GM19372 (cell line): Measurements from ENCODE around the gene CTDSPL.

Experiments used
- ATAC-seq: cut with Tn5 transposase; IDR thresholded peaks from one replicate; pipeline ENCODE4 v1.9.1; 2021; ENCODE audit warnings: mild to moderate bottlenecking, low read depth, moderate library complexity; ENCODE audit not compliant: unreplicated experiment

Gene CTDSPL

DNA sequence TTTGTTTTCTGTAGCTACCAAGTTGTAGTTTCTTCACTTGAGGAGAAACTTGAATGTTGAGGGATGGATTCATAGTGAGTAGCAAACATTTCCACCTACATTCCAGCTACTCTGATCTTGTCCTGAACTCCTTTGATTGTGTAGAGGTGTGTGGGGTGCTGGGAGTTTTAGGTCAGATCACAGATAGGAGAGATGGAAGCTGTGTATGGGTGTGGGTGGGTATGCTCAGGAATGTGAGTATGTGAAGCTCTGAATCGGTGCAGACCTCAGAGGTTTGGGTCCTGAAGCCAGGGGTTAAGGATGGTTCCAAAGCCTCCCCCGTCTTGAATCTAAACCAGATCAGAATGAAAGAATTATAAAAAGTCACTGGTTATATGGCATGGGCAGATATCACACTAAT lies 76.3 kb downstream of the CTDSPL start:
- no peak for ATAC-seq

DNA sequence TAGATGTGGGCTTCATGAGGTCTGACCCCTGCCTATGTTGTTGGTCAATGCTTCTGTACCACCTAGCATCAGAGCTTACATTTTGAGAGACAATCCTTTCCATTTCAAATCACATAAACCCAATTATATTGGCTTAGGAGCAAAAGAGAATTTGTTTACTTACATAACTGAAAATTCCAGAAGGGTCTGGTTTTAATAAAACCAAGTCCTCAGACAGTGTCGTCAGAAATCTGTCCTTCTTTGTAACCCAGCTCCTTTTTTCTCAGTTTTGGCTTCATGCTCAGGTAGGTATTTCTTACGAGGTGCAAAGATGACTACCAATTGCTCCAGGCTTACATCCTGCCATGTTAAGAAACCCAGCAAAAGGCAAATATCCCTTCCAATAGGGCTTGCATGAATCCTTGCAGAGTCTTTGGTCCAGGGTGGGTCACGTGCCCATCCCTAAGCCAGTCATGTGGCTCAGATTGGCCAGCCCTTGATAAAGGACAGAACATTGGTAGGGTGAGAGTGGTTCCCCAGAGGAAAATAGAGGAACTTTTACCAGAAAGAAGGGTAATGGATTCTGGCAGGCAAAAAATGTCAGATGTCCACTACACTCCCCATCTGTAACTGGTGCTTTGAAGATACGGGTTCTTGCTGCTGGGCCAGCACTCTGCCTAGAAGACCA lies 78.7 kb downstream of the CTDSPL start:
- no peak for ATAC-seq

DNA sequence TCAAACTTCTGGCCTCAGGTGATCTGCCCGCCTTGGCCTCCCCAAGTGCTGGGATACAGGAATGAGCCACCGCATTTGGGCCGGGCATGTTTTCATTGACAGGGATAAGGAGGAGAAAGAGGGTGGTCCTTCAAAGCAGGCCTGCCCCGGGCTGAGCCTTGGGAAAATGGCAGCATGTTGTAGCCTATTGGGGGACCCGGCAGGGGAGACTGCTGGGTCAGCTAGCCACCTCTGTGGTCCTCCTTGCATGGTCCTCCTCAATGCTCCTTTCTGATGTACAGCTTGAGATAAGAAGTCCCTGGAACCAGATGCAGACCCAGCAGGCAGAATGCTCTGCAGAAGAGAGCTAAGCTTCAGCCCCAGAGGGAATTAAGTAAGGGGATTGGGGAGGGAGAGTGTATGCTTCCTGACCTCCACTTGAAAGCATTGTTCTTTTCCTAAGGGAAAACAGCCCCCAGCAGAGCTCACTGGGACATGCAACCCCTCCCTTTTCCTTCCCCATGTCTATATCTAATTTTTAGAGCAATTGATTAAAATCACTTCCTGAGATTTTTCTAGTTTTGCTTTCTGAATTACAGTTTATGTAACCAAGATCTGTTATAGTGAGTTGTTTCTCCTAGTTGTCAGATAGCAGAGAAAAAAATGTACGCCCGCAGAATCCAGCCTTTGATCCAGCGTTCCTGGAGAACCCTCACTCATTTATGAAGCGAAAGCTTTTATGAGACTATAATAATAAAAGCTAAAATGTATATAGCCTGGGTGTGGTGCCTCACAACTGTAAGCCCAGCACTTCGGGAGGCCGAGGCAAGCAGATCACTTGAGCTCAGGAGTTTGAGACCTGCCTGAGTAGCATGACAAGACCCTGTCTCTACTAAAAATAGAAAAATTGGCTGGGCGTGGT lies 80.2 kb downstream of the CTDSPL start:
- ATAC-seq: no peak

DNA sequence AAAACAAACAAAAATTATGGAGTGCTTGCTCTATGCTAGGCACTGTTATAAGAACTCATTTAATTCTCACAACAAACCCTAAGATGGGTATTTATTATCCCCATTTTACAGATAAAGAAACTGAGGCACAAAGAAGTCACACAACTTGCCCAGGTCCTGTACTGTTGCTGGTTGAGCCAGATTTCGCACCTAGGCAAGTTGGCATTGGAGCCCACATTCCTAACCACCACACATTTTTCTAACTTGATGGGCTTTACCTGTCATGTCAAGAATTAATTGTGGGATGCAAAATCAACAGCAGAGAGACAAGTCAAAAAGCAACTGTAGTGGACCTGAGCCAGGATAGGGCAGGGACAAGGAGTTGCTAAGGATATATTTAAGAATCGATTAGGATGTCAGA lies 81.0 kb downstream of the CTDSPL start:
- no peak for ATAC-seq

DNA sequence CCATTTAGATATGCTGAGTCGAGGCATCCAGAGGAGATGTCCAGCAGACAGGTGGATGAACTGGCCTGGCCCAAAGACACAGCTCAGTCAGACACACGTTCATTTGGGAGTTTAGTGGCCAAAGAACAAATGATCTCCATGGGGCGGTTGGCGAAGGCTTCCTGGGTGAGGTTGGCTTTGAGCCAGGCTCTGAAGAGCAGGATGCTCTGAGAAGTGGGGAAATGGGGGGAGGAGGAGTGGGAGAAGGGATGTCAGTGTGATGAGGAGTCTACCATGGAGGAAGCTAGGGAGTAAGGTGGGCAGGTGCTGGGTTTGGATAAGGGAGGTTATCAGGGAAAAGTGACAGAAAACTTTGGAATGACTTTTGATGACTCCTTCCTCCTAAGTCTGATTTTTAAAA lies 81.4 kb downstream of the CTDSPL start:
- ATAC-seq: no peak

DNA sequence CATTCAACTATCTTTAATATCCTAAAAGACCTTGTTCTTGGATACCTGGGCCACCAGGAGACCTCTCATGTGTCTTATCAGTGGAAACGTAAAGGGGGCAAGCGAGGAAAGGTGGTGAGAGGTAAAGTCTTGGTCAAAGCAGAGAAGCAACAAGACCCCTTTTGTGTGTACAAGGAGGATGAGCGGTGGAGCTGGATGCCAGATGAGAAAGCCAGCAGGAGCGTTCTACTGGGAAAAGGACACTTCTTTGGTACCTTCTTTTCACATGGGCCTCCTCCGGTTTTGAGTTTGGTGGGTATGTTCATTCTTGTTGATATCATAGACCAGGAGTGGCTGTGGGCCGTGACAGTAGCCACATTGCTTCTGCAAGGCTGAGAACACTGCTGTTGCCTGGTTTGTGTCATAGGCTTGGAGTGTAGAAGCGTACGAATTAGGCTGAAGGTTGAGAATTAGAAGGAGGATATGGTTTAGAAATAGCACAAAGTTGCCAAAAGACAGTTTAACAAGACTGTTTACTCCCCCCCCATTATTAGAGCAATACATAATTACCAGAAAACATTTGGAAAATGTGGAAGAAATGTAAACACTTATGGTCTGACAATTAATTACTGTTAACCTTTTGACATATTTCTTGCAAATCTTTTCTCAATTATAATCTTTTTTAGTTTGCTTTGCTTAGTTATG lies 82.1 kb downstream of the CTDSPL start:
- ATAC-seq: no peak

DNA sequence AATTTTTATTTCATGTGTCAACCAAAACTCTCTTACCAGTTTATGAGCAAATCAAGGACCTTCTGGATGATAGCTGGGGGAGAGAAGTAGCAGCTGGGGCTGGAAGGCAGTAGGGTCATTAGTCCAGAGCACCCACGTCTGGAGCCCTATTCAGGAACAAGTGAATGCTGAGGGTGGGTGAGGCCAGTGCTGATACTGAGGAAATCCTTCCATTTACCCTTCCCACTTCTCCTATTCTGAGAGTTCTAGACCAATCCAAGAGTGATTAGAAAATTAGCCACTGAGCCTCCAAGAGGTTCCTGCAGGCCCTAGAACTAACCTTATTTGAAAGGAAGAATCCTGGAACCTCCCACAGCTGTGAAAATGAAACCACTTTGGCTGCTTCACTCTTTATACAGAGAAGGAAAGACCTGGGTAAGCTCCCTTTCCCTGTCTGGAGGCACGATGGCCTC lies 82.7 kb downstream of the CTDSPL start:
- no peak for ATAC-seq

DNA sequence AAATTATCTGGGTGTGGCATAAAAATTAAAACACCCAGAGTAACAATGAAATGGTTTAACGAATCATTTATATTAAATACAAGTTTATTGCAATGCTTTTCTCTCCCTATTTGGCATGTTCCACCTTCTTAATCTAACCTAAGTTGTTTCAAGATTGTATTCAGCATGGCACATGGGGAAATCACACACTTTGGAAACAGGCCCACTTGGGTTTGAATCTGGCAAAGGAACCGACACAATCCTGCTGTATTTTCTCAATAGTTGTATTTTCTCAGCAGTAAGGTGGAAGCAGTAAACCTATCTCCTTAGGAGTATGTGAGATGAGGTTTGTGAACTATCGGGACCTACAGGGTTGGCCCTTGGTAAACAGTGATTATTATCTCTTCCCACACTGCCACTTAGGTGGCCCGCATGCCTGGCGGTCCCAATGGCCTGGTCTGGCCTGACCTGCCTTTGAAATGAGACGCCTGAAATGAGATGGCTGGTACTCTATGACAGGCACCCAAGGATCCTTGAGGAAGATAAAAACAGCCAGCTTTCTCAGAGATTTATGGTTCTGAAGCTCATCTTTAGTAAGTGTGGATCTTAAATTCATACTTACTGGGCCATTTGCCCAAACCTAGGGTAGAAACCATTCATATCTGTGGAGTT lies 83.6 kb downstream of the CTDSPL start:
- ATAC-seq: no peak

DNA sequence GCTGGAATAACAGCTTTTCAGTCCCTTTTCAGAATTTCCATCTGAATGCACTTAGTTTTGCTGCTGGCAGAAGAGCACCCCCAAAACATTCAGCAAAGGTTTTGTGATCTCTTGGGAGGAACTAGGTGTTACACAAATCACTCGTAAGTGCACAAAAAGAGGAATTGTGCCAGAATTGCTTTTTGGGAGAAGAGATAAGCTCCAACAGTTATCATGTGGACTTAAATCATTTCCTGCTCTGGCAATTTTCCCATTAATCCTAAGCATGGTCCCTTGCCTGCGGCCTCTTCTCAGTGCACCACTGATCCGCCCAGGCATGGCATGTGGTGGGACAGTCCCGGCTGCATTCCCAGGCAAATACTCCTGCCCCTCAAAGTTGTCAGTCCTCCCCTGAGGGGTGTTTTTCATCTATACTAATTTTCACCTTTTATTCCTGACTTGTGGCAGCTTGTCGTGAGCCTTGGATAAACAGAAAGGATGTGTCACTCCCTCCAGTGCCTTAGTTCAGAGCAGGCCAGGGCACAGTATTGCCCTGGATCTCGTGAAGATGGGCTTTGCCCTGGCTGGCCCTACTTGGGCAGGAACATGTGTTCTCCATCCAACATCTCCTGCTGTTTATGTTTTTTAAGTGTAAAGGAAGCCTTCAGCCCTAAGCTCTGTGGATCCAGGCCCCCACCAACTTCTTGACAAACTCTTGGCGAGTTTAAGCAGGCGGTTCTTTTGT lies 84.3 kb downstream of the CTDSPL start:
- ATAC-seq: no peak

DNA sequence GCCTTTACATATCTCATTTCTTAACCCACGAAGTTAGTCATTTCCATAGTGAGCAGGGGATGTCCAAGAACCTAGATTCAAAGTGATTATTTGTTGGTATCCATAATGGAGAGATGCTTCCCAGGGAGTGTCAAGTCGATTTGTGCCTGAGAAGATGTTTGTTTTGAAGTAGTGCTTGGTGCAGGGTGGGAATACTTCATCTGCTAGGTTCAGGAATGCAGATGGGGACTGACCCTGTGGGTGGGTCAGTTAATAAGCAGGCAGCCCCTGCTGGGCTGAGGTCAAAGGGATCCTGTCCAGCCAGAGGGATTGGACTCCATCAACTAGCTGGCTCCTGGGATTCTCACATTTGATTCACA lies 84.8 kb downstream of the CTDSPL start:
- no peak for ATAC-seq

DNA sequence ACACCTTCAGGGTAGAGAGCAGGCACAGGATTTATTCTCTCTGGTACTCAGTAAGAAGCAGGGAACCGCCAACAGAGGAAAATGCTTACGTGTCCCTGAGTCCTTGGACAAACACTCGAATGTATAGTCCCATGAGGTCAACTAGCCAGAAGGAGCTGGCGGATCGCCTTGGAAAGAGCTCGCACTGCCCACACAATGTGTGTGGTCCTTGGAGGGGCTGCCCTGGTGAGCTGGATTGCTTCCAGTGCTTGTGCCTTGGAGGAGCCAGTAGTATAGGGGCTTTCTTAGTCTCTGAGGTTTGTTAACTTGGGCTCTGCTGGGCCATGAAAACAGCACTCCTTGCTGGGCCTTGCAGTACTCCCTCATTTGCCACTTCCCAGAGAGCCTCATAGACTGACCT lies 88.2 kb downstream of the CTDSPL start:
- no peak for ATAC-seq

DNA sequence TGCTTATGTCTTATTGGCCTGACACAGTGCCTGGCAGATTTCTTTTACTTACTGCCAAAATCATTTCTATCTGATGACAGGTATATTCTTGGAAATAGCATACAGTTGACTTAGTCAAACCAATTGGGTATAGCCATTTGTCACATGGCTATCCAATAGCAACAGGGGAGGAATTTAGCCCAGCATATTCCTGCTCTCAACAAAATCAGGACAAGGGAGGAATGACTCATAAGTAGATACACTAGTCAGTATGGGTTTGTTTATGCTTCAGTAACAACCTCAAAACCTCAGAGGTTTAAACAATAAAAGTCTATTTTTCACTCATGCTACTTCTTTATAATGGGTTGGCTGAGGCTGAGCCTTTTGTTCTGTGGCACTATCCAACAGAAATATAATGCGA lies 90.9 kb downstream of the CTDSPL start:
- ATAC-seq: no peak

DNA sequence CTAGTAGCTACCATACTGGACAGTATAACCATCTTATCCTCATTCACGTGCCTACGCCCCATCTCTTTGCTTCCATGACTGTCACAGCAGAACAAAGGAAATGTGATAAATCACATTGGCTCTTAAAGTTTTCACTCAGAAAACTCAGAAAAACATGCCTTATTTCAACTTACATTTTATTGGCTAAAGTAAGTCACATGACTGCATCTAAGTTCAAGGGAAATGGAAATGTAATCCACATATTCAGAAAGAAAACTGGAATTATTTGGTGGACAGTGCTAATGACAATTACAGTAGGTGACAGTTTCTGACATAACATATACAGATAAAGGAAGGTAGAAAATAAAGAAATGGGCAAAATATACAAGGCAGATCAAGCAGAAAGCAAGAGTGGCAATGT lies 91.5 kb downstream of the CTDSPL start:
- ATAC-seq: no peak

DNA sequence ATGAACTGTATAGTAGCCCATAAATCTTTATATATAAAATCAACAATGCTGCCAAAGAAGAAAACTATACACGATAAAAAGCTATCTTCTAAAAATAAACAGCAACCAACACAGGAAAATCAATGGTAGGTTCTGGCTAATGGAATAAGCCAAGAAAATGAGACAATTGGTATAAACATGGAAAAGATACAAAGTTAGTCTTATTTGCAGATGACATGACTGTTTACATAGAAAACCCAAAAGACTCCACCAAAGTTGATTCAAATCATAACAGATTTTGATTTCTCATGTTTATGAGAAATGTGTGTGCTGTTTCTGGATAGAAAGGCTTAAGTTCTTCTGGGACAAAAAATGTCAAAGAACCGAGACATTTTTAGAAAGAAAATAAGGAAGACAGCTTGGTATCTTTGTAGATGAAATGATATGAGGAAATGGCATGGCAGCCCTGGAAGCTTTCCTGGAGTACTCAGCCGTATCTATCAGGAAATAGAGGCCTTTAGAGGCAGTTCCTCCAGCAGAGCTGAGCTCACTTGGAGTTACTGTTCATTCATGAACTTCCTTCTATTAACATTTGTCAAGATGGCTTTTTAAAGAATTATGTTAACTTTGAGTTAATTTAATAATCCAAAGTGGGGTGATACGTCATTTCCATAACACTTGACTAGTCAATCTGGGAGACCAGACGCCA lies 92.2 kb downstream of the CTDSPL start:
- no peak for ATAC-seq

DNA sequence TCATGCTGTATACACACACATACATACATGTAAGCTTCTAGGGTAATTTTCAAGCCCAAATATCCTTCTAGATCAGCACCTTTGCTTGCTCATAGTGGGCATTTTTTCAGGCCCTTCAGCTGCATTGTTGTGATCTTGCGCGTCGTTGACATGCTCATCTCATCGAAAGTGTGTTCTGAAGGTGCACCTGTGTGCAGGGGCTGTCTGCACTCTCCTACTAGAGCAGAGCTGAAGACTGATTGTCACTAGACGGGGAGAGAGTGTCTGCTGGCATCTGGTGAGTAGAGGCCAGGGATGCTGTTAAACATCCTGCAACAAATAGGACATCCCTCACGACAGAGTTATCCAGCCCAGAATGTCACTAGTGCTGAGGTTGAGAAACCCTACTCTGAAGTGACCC lies 93.2 kb downstream of the CTDSPL start:
- ATAC-seq: no peak

DNA sequence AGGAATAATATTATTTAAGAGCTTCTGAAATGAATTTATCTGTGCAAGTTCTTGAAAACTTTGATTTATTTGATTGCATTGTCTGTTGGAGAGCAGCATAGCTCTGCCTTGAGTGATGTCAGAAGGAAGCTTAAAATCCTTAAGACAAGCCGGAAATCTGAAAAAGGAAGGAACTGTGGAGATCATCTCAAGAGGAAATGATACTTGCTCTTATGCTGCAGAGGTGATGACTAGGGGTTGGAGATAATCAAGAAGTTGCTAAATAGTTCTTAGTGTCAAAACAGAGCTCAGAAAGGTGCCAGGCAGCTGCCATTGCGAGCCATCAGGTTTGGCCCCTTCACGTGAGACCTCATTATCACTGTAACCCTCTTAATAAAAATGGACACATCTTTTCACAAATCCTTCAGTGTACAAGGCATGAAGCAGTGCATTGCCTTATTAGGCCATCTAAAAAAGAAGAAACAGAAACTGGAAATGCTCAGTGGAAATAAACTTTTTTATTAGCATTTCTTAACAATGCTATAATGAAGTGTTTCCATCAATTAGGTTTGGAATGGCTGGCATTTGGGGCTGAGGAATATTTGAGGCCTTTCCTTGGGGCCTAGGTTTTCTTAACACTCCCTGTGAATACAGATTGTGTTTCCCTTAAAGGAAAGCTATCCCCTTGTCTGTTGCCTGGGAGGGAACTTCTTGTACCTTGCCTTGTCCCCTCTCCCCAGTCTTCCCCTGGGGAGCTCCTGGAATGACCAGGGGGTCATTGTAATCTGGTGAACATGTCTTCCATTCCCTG lies 94.4 kb downstream of the CTDSPL start:
- ATAC-seq: no peak

DNA sequence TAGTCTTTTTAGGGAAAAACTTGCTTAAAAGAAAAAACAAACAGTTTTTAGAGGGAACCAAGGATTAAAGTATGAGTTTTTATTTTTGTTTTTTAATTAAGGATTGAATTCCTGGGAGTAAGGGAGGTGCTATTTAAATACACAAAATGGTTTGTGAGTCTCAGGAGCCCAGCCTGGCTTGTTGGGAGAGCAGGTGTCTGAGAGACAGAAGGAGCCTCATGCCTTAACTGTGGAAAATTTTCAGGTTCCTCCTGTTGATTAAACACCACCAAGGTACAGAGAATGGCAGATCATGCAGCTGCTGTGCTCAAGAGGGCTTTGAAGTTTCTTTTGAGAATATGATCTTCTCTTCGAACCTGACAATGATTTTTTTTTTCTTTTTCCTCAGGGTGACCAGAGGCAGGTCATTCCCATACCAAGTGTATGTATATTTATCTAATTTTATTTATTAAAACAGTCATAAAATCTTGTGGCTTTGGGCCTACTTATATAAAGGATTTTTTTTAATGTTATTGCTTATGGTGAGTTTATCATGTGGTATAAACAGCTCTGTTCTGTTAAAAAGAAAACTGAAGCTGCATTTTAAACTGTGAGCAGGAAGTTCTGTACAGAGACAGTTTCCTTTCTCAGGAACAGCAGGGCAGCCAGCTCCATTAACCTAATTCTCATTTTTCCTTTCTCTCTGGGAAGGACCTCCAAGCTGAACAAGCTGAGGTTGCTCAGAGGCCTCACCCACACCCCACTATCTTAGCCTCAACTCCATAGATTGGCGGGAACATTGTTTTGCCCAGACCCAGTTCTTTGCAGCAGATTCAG lies 95.3 kb downstream of the CTDSPL start:
- no peak for ATAC-seq

DNA sequence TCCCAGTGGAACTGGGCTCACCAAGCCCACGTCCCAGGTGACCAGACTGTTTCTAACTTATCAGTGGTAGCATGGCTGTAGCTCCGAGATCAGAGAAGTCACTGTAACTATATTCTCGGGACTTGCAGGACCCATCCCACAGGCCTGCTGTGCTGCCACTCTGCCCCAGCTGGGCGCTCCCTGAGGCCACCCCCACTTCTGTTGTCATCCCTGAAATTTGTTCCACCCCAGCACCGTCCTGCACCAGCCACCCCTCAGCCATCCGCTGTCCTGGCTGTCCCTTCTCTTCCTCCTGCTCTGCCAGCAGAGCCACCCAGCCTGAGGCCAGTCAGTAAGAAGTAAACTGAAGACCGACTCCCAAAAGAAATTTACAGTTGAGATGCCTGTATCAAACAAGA lies 95.9 kb downstream of the CTDSPL start:
- no peak for ATAC-seq
